ENCODE measurements around the gene ZNF501.

- no peak for TF ChIP-seq CTCF (IDR thresholded peaks at IDR 0.05)
- TF ChIP-seq POLR2A (IDR thresholded peaks at IDR 0.05) = no peak
These were observed 42.1 kb downstream of the ZNF501 start for GRCh38 chr3:44771424-44772098.
